Smooth muscle cell (in vitro differentiated cells): Measurements from ENCODE around the gene ANKRD63. TPM values are rescaled to one million over a fixed set of nuclear protein-coding genes. Genes with fewer than 3 reads are reported as not detected.

Source experiments
- DNase-seq: peaks from one replicate; lab custom pipeline; 2025; ENCODE audit not compliant: unreplicated experiment; lab: John Stamatoyannopoulos, UW
- H2AFZ ChIP-seq: fragments of 200-600 bp; sonication (generic); 2 replicates; pipeline ENCODE4 v1.6.0; 2016; ENCODE audit warnings: antibody characterized with exemption, low read depth, mild to moderate bottlenecking
- H3F3A ChIP-seq: fragments of 200-600 bp; sonication (generic); 2 replicates; pipeline ENCODE4 v1.6.0; 2017; ENCODE audit warnings: antibody characterized with exemption, low read depth
- H3K27ac ChIP-seq: fragments of 200-600 bp; sonication (generic); 2 replicates; pipeline ENCODE4 v1.5.1; 2016; ENCODE audit warnings: low read depth, mild to moderate bottlenecking
- H3K27me3 ChIP-seq: fragments of 200-600 bp; sonication (generic); 2 replicates; pipeline ENCODE4 v1.6.1; 2016; ENCODE audit warnings: low read depth, mild to moderate bottlenecking
- H3K36me3 ChIP-seq: fragments of 200-600 bp; sonication (generic); 2 replicates; pipeline ENCODE4 v1.5.1; 2016; ENCODE audit warnings: low read depth
- H3K4me1 ChIP-seq: fragments of 200-600 bp; sonication (generic); 2 replicates; pipeline ENCODE4 v1.5.1; 2016; ENCODE audit warnings: low read depth
- H3K4me2 ChIP-seq: fragments of 200-600 bp; sonication (generic); 2 replicates; pipeline ENCODE4 v1.6.0; 2016; ENCODE audit warnings: mild to moderate bottlenecking
- H3K4me3 ChIP-seq: fragments of 200-600 bp; sonication (generic); 2 replicates; pipeline ENCODE4 v1.5.1; 2016; ENCODE audit warnings: mild to moderate bottlenecking
- H3K79me2 ChIP-seq: fragments of 200-600 bp; sonication (generic); 2 replicates; pipeline ENCODE4 v1.6.0; 2016; ENCODE audit warnings: low read depth, mild to moderate bottlenecking
- H3K9ac ChIP-seq: fragments of 200-600 bp; sonication (generic); 2 replicates; pipeline ENCODE4 v1.6.0; 2016; ENCODE audit warnings: low read depth
- H3K9me3 ChIP-seq: fragments of 200-600 bp; sonication (generic); replicated peaks from 2 replicates; pipeline ENCODE4 v1.5.1; 2016; ENCODE audit warnings: low read depth
- H4K20me1 ChIP-seq: fragments of 200-600 bp; sonication (generic); 2 replicates; pipeline ENCODE4 v1.6.0; 2016; ENCODE audit warnings: low read depth
- CTCF ChIP-seq: fragments of 200-600 bp; sonication (generic); IDR thresholded peaks from 2 replicates; pipeline ENCODE4 v1.5.1; 2017; ENCODE audit warnings: borderline replicate concordance, mild to moderate bottlenecking, antibody characterized with exemption; ENCODE audit not compliant: insufficient read depth, poor library complexity, severe bottlenecking
- WGBS: methylation state at CpG from one replicate; pipeline ENCODE4 v1.1.7; 2016; ENCODE audit warnings: low lambda C conversion rate; 5-methylcytosine and 5-hydroxymethylcytosine counted together
- polyA plus RNA-seq: library from polyadenylated mRNA; unstranded; fragments of >200 nt; fragmentation: Nextera tagmentation; extraction: Ambion mirVana; gene quantifications from 2 replicates; pipeline ENCODE4 v1.2.1, GENCODE V29; 2016
- total RNA-seq: library from RNA; depleted of rRNA; stranded (reverse); fragments of >200 nt; gene quantifications from 2 replicates; pipeline ENCODE4 v1.2.3, GENCODE V29; 2014

ANKRD63 gene
- total and polyA plus RNA-seq, 2 experiments from 2014 or later = not detected

- Histone ChIP-seq H3K27ac (no peak overlapping the region), H3K4me2 (no peak overlapping the region), H4K20me1 (no peaks in the 10 kb centered on the region), H3F3A (no peaks in the 10 kb centered on the region), H3K4me1 (no peaks in the 10 kb centered on the region), H3K27me3 (no peaks in the 10 kb centered on the region), H3K9me3 (no peaks in the 10 kb centered on the region), H3K79me2 (no peaks in the 10 kb centered on the region), H3K36me3 (no peaks in the 10 kb centered on the region), H2AFZ (no peak overlapping the region), H3K9ac (no peak overlapping the region), H3K4me3 (no peak overlapping the region)
- TF ChIP-seq CTCF = no peak
- no peak for DNase-seq
- WGBS = 94% methylated on average over 25 of the region's 25 CpGs
These were observed 11.0 kb downstream of the ANKRD63 start for GRCh38 chr15:40271685-40272484.

GRCh38 chr15:40270246-40270995, 12.4 kb downstream of the ANKRD63 start:
- Histone ChIP-seq H3K9ac (no peak overlapping the region), H3K4me2 (no peak overlapping the region), H3K27me3 (no peaks in the 10 kb centered on the region), H3K79me2 (no peaks in the 10 kb centered on the region), H2AFZ (no peak overlapping the region), H3K27ac (no peak overlapping the region), H3K4me3 (no peak overlapping the region), H3F3A (no peaks in the 10 kb centered on the region), H3K36me3 (no peaks in the 10 kb centered on the region), H4K20me1 (no peaks in the 10 kb centered on the region), H3K4me1 (no peaks in the 10 kb centered on the region), H3K9me3 (no peaks in the 10 kb centered on the region)
- no peak for TF ChIP-seq CTCF
- no peak for DNase-seq
- 90% methylated on average over 11 of the region's 11 CpGs for WGBS

- Histone ChIP-seq H3K9ac (no peak overlapping the region), H4K20me1 (no peaks in the 10 kb centered on the region), H3K9me3 (no peaks in the 10 kb centered on the region), H3K4me1 (no peaks in the 10 kb centered on the region), H3K4me2 (no peak overlapping the region), H2AFZ (no peak overlapping the region), H3K4me3 (no peak overlapping the region), H3K27ac (no peak overlapping the region), H3K36me3 (no peaks in the 10 kb centered on the region), H3F3A (no peaks in the 10 kb centered on the region), H3K79me2 (no peaks in the 10 kb centered on the region), H3K27me3 (no peaks in the 10 kb centered on the region)
- TF ChIP-seq CTCF = no peak
- no peak for DNase-seq
- 93% methylated on average over 4 of the region's 4 CpGs for WGBS
These were observed 13.3 kb downstream of the ANKRD63 start for GRCh38 chr15:40269604-40270003.
